K562 (cell line): ENCODE data around the gene CALY.
"Not testable (repeated sequence)": the region's sequence is repeated elsewhere in the genome, so short reads cannot be mapped to it uniquely, and the experiment has no call there.

Experiments
- ARNT ChIP-seq, 2 experiments: fragments of 450-650 bp; IDR thresholded peaks; 2 replicates each; pipeline ENCODE4 v1.6.1; 2016; ENCODE audit warnings: mild to moderate bottlenecking in 1 of 2
- CREBBP ChIP-seq: IDR thresholded peaks from one replicate; pipeline ENCODE4 v1.6.1; 2012; ENCODE audit warnings: low read depth, mild to moderate bottlenecking, control low read depth, inconsistent platforms, low read length
- CUX1 ChIP-seq: fragments of 200-800 bp; sonication (Bioruptor generic); IDR thresholded peaks from 2 replicates; pipeline ENCODE4 v1.6.1; 2016; ENCODE audit warnings: missing genetic modification characterization, missing compliant biosample characterization
- DNMT1 ChIP-seq: fragments of 450-650 bp; IDR thresholded peaks from 2 replicates; pipeline ENCODE4 v1.6.1; 2016; ENCODE audit warnings: antibody characterized with exemption, mild to moderate bottlenecking
- ELF4 ChIP-seq: fragments of 450-650 bp; formaldehyde crosslinking; IDR thresholded peaks from 2 replicates; pipeline ENCODE4 v1.4.0; 2022; ENCODE audit warnings: missing genetic modification characterization
- EZH2 ChIP-seq: IDR thresholded peaks from 2 replicates; pipeline ENCODE4 v1.6.1; 2012; ENCODE audit warnings: low read depth, mild to moderate bottlenecking, inconsistent platforms, low read length, borderline replicate concordance
- HDAC3 ChIP-seq: fragments of 450-650 bp; IDR thresholded peaks from 2 replicates; pipeline ENCODE4 v1.6.1; 2018; ENCODE audit warnings: borderline replicate concordance, mild to moderate bottlenecking, moderate library complexity; ENCODE audit not compliant: partially characterized antibody
- JUND ChIP-seq, 2 experiments: IDR thresholded peaks; 2 replicates in 1 of 2; 3 replicates in 1 of 2; pipeline ENCODE4 v1.6.1; 2011; ENCODE audit warnings: borderline replicate concordance in 2 of 2, low read depth in 2 of 2, low read length in 2 of 2, improper control_type of control experiment in 1 of 2, missing biosample characterization in 1 of 2, missing genetic modification characterization in 1 of 2, missing genetic modification reagents in 1 of 2
- POLR2AphosphoS5 ChIP-seq: IDR thresholded peaks from 2 replicates; pipeline ENCODE4 v1.6.1; 2011; ENCODE audit warnings: mild to moderate bottlenecking, low read depth, low read length, moderate library complexity; ENCODE audit not compliant: control insufficient read depth, insufficient read depth
- THRAP3 ChIP-seq: fragments of 450-650 bp; IDR thresholded peaks from 2 replicates; pipeline ENCODE4 v1.6.1; 2016; ENCODE audit warnings: mild to moderate bottlenecking, inconsistent platforms, borderline replicate concordance
- ZNF609 ChIP-seq: sonication (generic); formaldehyde crosslinking; IDR thresholded peaks from 2 replicates; pipeline ENCODE4 v1.8.1; 2023; ENCODE audit warnings: missing genetic modification reagents, mild to moderate bottlenecking, borderline replicate concordance
- ZNF75A ChIP-seq: fragments of 450-650 bp; formaldehyde crosslinking; IDR thresholded peaks from 2 replicates; pipeline ENCODE4 v1.4.0; 2020; ENCODE audit warnings: mild to moderate bottlenecking
- TF ChIP-seq, protein P1 (sequence below): fragments of 250-450 bp; sonication (Bioruptor Pico); IDR thresholded peaks from 2 replicates; pipeline ENCODE4 v1.8.0; 2022; ENCODE audit warnings: moderate library complexity, mild to moderate bottlenecking, inconsistent platforms
- TF ChIP-seq, protein P2 (sequence below): sonication (generic); formaldehyde crosslinking; IDR thresholded peaks from 2 replicates; pipeline ENCODE4 v1.8.0; 2023; ENCODE audit warnings: mild to moderate bottlenecking, missing genetic modification reagents

DNA sequence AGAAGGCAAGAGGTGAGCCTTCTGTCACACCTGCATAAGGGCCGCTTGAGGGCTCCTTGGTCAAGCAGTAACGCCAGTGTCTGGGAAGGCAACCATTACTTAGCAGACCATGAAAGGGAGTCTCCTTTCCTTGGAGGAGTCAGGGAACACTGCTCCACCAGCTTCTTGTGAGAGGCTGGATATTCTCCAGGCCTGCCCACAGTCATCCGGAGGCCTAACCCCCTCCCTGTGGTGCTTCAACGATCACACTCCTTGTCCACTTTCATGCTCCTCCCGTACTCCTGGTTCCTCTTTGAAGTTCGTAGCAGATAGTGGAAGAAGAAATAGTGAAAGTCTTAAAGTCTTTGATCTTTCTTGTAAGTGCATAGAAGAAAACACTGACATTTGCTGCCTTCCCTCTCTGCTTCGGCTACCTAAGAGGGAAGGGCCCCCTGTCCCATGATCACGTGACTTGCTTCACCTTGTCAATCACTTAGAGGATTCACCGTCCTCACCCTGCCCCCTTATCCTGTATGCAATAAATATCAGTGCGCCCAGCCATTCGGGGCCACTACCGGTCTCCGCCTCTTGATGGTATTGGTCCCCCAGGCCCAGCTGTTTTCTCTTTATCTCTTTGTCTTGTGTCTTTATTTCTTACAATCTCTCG, 14.5 kb downstream of the CALY start:
- not testable (repeated sequence) for TF ChIP-seq CREBBP; ELF4 (CRISPR knock-in tag); CUX1 (CRISPR knock-in tag); ZNF75A (CRISPR knock-in tag); THRAP3; ARNT (IDR thresholded peaks at IDR 0.05); HDAC3; POLR2AphosphoS5; JUND (IDR thresholded peaks at IDR 0.05; ENCODE audit: borderline replicate concordance, low read depth, low read length); JUND (tag; IDR thresholded peaks at IDR 0.05; ENCODE audit: borderline replicate concordance, low read depth, low read length); ZNF609 (CRISPR knock-in tag); EZH2; DNMT1
- TF ChIP-seq, protein P1, sequence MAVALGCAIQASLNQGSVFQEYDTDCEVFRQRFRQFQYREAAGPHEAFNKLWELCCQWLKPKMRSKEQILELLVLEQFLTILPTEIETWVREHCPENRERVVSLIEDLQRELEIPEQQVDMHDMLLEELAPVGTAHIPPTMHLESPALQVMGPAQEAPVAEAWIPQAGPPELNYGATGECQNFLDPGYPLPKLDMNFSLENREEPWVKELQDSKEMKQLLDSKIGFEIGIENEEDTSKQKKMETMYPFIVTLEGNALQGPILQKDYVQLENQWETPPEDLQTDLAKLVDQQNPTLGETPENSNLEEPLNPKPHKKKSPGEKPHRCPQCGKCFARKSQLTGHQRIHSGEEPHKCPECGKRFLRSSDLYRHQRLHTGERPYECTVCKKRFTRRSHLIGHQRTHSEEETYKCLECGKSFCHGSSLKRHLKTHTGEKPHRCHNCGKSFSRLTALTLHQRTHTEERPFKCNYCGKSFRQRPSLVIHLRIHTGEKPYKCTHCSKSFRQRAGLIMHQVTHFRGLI (CRISPR knock-in tag) = not testable (repeated sequence)
- TF ChIP-seq, protein P2, sequence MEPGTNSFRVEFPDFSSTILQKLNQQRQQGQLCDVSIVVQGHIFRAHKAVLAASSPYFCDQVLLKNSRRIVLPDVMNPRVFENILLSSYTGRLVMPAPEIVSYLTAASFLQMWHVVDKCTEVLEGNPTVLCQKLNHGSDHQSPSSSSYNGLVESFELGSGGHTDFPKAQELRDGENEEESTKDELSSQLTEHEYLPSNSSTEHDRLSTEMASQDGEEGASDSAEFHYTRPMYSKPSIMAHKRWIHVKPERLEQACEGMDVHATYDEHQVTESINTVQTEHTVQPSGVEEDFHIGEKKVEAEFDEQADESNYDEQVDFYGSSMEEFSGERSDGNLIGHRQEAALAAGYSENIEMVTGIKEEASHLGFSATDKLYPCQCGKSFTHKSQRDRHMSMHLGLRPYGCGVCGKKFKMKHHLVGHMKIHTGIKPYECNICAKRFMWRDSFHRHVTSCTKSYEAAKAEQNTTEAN (CRISPR knock-in tag) = not testable (repeated sequence)
